HG03039 (cell line): ENCODE data around the gene APLP1.
"Not testable (repeated sequence)": the region's sequence is repeated elsewhere in the genome, so short reads cannot be mapped to it uniquely, and the experiment has no call there.

ENCODE experiments used
- ATAC-seq: cut with Tn5 transposase; IDR thresholded peaks from one replicate; pipeline ENCODE4 v1.9.1; 2021; ENCODE audit warnings: mild to moderate bottlenecking, moderate library complexity; ENCODE audit not compliant: unreplicated experiment

The APLP1 gene

DNA sequence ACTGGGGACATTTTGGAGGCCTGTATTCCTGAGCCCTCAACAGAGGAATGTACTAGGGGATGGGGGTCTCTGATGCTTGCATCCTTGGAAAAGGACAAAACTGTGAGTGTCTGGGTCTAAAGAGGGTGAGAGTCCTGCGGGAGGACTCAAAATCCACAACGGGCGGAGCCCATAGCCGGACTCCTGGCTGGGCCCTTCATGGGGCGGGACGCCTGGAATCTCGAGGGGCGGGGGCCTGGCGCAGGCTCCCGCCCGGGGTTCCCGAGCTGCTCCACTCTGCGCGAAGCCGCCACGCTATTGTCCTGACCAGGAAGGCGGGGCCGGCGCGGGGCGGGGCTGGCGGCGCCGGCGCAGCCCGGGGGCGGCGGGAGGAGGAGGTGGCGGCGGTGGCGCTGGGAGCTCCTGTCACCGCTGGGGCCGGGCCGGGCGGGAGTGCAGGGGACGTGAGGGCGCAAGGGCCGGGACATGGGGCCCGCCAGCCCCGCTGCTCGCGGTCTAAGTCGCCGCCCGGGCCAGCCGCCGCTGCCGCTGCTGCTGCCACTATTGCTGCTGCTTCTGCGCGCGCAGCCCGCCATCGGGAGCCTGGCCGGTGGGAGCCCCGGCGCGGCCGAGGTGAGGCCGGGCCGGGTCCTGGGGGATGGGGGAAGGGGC lies at the start of gene APLP1:
APLP1 (plus strand) TSS at position 403 of the 651 bp plus-strand sequence; CDS start at position 466, 63 bp downstream.
- no peak for ATAC-seq

DNA sequence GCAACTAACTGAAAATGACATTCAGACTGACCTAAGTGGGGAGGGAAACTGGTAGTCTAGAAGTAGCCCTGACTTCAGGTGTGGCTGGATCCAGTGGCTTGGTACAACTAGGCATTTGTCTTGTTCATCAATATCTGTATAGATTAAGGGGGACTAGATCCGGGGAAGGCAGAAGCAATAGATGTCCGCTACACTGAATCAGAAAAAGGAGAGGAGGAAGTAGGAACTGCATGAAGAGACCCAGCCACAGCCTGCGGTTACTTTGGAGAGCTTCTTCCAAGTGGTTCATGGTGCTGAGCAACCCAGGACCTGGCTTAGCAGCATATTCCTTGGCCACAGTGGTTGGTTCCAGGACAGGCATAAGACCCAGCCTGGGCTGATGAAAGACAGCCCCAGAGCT lies 45.8 kb upstream of the APLP1 start:
- ATAC-seq: no peak

DNA sequence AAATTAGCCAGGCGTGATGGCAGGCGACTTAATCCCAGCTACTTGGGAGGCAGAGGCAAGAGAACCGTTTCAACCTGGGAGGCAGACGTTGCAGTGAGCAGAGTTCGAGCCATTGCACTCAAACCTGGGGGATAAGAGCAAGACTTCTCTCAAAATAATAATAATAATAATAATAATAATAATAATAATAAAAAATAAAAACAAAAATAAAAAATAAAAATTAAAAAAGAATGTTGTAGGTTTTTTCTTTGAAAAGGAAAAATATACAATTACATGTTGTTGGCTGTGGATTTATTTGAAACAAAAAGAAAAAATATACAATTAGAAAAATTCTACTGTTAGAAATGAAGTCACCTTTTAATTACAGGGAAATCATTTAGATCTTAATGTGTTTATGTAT lies 44.2 kb upstream of the APLP1 start:
- ATAC-seq: no peak

DNA sequence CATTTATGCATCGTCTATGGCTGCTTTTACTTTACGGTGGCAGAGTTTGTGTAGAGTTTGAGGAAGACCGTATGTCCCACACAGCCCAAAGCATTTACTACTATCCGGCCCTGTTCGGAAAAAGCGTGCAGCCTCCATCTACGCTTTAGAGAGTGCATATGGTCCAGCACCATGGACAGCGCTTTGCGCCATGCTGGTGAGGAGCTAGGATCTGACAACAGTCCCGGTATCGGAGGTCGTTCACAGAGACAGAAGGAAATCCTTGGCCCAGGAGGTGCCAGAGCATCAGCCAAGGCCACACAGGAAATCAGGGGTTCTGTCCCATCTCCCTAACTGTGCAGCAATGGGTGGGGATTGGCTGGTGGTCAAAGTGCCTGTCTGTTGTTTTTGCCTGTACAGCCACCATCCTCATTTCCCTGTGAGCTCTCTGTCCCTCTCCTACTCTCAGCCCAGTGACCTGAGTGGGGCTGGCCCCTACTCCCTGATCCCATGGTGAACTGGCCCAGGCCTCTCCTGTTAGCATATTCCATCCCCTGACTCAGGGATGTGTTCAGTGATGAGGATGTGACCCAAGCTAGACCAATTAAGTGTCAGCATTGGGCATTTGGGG lies 39.6 kb upstream of the APLP1 start:
- no peak for ATAC-seq

DNA sequence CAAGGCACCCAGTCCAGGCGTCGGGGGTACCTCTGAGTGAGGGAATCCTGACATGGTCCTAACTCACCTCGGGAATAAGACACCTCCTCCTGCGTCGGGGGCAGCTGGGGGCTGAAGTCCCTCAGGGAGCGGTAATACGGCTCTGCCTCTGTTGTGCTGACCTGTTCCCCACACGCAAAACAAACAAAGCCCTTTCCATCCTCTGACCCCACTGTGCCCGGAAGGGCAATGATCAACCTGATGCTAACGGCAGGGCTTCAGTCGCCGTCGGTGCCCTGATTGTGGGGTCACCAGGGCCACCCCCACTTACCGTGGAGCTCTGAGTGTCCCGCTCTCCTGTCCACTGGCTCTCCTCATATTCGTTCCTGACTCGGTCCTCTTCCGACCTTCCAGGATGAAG lies 37.4 kb upstream of the APLP1 start:
- no peak for ATAC-seq

DNA sequence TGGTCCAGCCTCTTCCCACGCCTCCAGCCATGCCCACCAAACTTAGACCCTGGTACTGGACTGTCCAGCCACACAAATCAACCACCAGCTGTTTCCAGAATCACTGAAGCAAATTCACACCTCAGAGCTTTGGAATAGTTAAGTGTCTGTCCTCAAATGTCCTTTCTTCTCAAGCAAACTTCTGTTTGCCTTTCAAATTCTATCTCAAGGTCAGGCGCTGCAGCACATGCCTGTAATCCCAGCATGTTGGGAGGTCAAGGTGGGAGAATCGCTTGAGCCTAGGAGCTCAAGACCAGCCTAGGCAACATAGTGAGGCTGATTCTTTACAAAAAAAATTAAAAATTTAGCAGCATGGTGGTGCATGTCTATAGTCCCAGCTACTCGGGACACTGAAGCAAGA lies 36.3 kb upstream of the APLP1 start:
- no peak for ATAC-seq

DNA sequence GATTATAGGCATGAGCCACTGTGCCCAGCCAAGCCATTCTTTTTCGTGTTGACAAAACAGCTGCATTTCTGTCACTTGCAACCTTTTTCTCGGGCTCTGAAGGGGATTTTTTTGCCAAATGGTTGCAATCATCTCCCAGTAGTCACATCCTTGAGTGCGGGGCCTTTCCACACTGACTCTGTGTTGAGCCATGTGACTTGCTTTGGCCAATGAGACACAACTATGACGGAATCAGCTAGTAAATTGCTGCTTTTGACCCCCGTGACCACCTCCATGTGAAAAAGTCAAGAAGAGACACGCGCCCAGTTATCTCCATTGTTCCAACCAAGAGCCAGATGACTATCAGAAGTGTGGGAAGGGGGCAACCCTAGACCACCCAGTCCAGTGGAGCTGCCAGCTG lies 34.4 kb upstream of the APLP1 start:
- no peak for ATAC-seq

DNA sequence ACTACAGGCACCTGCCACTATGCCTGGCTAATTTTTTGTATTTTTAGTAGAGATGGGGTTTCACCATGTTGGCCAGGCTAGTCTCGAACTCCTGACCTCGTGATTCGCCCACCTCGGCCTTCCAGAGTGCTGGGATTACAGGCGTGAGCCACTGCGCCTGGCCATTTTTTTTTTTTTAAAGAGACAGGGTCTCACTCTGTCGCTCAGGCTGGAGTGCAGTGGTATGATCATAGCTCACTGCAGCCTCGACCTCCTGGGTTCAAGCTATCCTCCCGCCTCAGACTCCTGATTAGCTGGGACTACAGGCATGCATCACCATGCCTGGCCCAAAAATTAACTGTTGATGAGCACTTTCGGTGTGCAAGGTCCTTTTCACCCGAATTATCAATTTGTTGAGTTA lies 32.3 kb upstream of the APLP1 start:
- ATAC-seq: not testable (repeated sequence)

DNA sequence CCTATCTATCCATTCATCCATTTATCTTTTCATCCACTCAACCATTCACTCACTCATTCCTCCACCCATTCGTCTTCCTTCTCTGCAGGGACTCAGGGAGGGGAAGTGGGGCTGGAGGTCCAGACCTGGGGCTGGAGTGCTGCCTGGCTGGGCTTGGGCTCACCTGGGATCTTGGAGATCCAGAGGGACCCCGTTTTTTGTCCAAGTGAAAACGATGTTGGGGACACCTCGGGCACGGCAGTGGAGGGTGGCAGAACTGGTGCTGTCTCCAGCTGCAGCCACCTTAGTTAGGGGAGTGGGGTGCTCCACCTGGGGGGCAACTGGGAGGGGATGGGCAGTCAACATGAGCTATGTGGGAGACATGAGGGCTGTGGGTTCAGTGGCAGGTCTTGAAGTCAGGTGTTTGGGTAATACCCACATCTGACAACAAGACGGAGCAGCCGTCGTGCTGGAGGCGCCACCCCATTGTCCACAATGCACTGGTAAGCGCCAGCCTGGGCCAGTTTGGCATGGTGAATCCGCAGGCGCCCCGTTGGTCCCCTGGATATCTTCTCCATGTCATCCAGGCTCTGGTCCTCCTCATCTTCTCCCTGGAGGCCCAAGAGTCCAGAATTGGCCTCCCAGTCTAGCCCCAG lies 26.3 kb upstream of the APLP1 start:
- ATAC-seq: no peak

DNA sequence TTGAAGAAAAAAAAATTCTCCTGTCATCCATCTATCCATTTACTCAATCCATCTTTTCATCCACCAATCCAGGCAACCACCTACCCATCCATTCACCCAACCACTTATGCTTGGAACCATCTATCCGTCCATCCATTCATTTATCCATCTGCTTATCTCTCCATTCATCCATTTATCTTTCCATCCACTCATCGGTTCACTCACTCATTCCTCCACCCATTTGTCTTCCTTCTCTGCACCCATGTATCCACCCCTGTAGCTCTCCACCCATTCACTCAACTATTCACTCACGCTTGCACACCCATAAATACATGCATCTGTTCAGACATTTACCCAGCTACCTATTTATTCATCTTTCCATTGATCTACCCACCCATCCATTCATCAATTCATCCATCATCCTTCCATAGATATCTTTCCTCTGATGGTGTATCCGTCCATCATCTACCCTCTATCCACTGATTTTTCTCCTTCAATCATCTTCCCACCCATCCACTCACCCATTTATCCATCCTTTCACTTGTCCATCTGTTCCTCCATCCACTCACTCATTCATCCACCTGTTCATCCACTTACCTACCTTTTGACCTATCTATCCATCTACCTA lies 25.6 kb upstream of the APLP1 start:
- ATAC-seq: no peak

DNA sequence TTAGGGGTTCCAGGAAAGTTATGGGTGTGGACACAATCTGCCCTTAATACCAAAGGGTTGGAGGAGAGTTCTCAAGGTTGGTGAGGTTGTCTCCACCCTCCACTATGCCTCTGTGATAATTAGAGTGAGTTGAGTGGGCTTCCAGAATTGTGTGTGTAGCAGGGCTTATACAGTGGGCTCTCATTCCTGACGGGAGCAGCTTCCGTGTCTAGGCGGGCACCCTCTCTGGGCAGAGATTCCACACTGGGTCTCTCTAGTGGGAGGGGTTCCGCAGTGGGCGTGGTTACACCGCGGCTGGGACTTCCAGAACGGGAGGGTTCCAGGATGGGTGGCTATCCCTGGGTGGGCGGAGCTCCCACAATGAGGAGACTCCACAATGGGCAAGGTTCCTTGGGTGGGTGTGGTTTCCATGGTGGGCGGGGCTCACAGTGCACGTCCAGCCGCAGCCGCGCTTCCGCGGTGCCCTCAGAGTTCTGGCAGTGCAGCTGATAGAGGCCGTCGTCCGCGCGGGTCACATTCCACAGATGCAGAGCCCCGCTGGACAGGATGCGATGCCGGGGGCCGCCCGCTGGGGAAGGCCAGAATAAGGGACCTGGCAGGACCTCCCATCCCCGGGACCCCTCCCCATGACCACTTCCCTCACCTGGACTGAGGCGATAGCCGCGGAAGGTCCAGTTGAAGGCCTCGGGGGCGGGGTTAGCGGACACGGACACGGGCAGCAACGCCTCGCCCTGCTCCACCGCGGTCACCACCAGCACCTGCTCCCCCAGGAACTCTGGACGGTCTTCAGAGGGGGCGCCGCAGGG lies 24.5 kb upstream of the APLP1 start:
- ATAC-seq: no peak

DNA sequence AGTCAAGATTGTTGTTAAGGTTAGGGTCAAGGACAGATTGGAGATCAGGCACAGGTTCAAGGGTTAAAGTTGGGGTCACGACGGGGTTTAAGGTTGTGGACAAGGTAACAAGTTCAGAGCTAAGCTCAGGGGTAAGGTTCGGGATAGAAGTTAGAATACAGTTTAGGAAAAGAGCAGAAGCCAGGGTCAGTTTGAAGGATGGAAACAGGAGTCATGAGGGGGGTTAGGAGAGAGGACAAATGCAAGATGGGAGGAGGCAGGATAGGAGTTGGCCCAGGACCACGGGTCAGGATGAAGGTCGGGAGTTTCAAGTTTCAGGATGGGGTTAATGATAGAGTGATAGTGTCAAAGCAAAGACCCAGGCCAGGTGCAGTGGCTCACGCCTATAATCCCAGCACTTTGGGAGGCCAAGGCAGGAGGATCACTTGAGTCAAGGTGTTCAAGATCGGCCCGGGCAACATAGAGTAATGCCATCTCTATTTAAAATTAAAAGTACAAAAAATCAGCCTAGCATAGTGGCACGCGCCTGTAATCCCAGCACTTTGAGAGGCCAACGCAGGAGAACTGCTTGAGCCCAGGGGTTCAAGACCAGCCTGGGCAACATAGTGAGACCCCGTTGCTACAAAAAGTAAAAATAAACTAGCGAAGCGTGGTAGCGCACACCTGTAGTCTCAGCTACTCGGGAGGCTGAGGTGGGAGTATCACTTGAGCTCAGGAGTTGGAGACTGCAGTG lies 23.7 kb upstream of the APLP1 start:
- no peak for ATAC-seq

DNA sequence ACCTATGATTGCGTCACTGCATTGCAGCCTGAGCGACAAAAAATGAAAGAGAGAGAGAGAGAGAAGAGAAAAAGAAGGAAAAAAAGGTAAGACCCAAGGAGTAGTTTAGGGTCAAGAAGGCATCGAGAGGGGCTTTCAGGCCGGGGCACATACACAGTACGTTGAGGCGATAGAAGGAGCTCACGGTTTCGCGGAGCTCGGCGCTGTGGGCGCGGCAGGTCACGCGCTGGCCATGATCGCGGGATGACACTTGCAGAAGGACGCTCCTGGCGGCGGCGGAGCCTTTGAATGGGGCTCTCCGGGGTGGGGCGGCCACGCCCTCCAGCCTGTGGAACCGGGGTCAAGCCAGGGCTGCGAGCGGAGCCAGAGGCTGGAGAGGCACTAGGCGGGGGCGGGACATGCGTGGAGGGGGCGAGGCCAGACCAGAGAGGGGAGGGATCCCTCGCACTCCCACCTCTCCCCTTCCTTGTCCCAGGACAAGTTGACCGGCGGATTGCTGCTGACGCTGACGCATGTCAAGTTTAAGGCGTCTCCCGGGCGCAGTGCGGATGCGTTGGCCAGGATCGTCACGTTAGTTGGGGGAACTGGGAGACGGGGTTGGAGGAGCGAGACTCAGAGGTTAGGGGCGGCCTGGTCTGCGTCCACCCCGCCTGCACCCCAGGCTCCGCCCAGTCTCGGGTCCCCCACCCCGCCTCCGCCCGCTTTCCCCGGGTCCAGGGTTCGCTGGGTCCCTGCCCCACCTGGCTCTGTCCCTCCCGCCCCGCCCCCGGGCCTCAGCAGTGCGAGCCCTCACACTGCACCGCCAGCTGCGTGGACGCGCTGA lies 22.9 kb upstream of the APLP1 start:
- no peak for ATAC-seq

DNA sequence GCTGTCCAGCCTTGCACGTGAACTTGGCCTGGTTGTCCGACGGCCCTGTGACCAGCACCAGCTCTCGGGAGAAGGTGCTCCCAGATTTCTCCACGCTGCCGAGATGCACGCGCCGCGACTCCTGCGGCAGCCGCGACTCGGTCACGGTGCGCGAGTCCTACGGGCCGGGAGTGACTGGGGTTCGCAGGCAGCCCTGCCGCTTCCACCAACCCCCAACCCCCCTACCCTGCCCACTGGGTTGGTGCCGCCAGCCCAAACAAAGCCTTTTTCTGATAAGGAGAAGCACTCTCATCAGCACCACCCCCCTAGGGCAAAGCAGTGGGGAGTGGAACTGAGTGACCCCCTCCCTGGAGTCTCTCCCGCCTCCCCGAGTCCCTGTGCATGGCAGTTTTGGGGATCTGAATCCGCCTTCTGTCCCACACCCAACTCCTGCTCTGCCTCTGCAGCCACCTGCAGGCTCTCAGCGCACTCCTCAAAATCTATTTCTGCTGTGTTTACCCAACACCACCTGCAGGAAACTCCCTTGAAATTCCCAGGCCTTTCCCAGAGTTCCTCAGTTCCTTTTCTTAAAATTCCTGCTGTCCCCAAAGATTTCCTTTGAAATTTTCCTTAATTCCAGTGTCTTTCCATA lies 22.2 kb upstream of the APLP1 start:
- ATAC-seq: no peak

DNA sequence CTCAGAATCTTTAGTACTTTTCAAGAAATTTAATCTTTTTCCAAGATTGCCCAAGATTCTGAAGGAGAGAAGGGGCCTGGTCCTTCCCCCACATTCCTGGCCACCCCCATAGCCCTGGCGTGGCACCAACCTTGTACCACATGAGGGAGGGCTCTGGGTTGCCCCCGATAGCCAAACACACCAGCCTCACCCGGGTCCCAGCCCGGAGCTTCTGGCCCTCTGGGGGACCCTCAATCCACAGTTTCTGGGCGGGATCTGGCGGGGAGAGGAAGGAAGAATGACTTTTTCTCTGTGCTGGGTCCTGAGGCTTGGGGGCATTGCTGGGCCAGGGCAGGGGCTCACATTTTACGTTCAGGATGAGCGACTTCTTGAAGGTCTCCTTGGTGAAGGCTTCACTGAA lies 20.5 kb upstream of the APLP1 start:
- no peak for ATAC-seq

DNA sequence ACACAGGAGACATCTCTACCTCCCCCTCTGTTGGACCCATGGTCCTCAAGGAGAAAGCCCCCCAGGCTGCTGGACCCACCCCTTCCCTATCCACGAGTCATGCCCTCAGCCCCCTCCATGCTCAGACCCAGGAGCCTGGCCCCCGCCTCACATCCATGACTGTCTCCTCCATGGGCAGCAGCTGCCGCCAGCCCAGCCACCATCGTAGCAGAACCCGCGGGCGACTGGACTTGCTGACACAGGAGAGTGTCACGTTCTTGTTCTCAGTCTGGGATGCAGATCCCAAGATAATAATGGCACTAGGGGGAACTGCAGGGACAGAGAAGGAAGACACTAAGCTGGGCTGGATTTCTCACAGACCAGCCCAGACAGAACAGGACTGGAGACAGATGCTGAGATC lies 19.9 kb upstream of the APLP1 start:
- no peak for ATAC-seq

DNA sequence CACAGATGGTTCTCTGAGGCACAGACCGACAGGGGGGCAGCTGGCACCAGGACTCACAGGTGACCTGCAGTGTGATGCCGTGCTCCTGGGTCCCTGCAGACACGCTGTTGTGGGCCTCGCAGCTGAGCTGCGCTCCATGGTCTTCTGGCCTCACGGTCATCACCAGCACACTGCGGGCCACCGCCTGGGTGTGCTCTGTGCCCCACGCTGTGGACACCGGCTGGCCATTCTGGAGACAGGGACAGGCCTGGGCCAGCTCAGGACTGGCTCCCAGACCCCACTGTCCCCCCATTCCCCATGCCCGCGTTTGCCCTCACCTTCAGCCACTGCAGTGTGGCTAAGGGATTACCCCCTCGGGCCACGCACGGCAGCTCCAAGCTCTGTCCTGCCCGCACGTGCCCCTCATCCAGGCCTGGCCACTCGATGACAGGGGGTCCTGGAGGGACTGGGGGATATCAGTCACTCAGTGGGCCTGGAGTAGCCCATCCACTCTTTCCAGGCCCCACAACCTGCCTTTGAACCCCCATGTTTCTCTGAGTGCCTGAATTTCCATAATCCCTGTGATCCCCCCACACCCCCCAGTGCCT lies 19.4 kb upstream of the APLP1 start:
- ATAC-seq: no peak

DNA sequence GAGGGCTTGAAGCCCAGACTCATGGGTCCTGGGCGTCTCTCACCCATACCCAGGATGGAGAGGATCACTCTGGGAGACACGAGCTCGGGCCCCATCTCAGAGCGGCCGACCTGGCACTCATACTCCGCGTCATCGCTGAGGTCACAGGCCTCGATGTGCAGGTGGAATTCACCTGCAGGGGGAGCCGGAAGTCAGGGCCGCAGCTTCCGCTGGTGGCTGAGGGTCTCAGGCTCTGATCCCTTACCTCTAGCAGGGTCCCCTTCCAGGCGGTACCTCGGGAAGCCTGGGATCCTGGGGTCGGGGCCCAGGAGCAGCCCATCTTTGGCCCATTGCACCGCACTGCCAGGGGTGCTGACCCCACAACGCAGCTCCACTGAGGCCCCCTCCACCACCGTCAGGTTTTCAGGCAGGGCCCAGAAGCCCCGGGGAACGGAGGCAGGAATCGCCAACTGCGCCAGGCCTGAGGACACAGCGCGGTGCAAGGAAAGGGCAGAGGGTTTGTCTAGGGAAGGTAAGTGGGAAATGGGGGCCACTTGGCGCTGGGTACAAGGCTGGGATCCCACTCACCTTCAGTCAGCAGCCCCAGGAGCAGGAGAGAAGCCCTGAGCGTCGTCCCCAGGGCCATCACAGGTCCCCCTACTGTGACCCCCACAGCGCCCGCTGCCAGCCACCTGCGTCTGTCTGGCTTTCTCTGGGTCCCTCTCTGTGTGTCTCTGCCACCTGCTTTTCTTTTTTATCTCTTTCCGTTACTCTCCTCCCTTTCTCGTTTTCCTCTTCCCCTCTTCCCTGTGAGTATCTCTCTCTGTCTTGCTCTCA lies 17.0 kb upstream of the APLP1 start:
- ATAC-seq: no peak
